Astrocyte (in vitro differentiated cells and primary cell): ENCODE data around the gene ARHGEF10L.

Experiments used
- CTCF ChIP-seq: IDR thresholded peaks from 2 replicates; pipeline ENCODE4 v1.5.1; 2011; ENCODE audit warnings: low read depth, mild to moderate bottlenecking, inconsistent platforms, low read length, moderate library complexity; ENCODE audit not compliant: insufficient read depth
- EZH2 ChIP-seq: IDR thresholded peaks from 2 replicates; pipeline ENCODE4 v1.6.1; 2012; ENCODE audit warnings: mild to moderate bottlenecking, low read length, inconsistent platforms; ENCODE audit not compliant: insufficient read depth

DNA sequence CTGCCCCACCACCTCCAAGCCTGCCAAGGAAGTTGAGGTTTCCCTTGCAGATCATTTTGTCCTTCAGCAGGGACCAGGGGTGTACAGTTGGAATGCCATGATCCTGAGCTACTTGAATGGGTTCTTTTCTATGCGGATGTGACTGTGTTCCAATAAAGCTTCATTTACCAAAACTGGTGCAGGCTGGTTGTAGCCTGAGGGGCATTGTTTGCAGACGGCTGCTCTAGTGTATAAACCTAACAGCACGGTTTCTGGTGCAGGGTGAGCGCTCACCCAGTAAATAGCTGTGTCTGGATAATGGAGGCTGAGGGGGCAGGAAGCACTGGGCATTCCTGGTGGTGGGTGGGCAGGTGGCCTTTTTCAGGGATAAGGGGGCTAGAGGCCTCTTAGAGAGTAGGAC lies 142.9 kb downstream of the ARHGEF10L start:
- TF ChIP-seq CTCF (no peak), EZH2 (no peak)
